Activated naive CD4-positive, alpha-beta T cell treated with Interleukin-2 at 50 U/mL for 16 hours (primary cell): Measurements from ENCODE around the gene ZNF367.

Experiments
- DNase-seq: peaks from one replicate; pipeline ENCODE4 v3.0.0-alpha.2; 2020

ZNF367 gene

DNA sequence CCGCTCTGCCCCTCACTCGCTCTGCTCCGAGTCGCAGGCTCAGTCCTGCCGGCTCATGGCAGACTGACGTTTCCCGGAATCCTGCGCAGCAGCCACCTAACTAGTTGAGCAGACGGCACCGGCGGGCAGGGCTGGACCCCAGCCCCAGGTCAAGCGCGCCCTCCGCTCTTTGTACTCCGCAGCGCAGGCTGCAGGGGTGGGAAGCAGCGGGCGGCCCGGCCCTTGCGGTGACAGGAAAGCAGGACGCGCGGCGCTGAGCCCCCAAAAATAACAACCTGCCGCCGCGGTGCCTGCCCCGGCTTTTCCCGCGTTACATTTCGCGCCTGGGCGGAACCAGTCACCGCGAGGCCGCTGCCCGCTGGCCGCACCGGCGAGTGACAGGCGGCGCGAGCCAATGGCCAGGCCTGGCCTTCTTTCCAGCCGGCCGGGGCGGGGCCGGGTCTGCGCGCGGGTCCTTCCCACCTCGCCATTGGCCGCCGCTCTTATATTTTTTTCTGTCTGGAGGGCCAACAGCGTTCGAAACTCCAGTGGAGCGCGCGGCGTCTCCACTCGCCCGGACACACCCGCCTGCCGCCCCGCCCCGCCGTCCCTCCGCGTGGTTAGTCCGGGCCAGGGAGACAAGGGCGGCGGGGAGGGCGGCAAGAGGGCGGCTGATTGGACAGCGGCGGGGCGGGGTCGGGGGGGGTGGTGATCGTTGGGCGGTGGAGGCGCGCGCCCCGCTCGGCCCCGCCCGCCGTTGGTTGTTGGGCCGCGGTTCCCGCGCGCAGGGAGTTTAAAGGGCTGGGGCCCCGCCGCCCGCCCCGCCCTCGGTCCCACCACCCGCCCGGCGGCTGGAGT is at the start of gene ZNF367:
Gene ZNF367 (minus strand): TSS at position 288 of the 837 bp plus-strand sequence. CDS start 338 bp downstream, outside the sequence.
- peak; percentile 91 for DNase-seq

DNA sequence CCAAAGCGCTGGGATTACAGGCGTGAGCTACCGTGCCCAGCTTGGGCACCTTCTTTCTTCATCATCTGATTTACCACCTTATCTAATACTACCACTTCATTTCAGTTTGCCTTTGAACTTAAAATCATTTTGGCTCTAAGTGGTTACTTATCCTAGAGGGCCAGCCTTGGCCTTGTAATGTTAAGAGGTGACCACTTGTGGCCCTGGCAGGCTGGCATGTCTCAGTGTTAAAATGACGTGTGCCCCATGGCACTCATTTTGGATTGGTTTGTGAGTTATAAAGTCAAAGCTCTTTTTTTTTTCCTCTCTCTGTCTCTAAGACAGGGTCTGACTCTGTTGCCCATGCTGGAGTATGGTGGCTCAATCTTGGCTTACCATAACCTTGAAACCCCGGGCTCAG is 49.6 kb upstream of the ZNF367 start:
- no peak for DNase-seq

DNA sequence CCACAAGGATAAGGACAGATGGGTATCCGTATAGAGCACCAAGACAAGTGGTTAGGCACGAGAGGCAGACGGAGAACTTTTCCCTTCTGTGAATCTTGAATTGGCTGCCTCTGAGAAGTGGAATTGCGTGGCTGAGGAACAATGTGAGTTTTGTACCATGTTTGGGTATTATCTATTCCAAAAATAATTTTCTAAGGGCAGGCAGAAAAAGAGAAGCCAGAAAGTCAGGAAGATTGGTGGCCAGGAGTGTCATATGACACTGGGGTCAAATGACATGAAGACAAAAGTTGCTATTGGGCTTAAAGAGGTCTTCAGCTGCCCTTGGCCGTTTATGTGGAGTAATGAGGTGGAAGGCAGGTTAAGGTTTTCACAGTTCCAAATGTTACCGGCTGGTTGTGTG is 46.3 kb upstream of the ZNF367 start:
- no peak for DNase-seq

DNA sequence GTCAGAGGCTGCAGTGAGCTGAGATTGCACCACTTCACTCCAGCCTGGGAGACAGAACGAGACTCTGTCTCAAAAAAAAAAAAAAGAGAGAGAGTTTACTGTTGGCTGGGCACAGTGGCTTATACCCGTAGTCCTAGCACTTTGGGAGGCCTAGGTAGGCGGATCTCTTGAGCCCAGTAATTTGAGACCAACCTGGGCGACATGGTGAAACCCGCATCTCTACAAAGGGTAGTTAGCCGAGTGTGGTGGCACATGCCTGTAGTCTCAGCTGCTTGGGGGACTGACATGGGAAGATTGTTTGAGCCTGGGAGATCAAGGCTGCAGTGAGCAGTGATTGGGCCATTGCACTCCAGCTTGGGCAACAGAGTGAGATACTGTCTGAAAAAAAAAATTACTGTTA is 44.4 kb upstream of the ZNF367 start:
- DNase-seq, result no peak

DNA sequence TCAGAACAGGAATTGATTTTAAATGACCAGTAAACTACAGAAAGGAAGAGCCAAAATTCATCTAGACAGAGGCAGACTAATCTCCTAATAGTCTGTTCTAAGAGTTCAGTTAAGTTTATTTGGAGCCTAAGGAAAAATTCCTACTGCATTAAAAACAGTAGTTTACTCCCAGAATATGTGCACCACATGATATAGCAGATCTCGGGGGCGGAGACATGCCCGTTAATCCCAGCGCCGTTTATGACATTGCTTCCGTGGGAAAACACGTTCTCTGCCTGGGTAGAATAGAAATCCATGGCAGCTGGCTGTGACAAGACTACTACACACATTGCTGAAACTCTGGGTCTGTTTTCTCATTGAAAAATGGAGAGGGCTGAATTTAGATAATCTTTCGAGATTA is 43.2 kb upstream of the ZNF367 start:
- no peak for DNase-seq

DNA sequence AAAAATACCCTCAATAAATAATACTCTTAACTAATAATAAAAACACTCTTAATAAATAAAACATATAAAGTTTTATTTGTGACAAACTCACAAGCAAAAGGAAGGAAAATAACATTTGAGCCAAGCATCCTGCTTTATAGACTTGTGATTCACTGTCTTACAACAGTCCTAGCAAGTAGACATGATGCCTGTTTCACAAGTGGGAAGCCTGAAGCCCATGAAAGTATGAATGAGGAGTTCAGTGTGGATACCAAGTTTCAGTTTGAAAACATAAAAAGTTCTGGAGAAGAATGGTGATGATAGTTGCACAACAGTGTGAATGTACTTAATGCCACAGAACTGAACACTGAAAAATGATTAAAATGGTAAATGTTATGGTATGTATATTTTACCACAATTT is 42.7 kb upstream of the ZNF367 start:
- no peak for DNase-seq

DNA sequence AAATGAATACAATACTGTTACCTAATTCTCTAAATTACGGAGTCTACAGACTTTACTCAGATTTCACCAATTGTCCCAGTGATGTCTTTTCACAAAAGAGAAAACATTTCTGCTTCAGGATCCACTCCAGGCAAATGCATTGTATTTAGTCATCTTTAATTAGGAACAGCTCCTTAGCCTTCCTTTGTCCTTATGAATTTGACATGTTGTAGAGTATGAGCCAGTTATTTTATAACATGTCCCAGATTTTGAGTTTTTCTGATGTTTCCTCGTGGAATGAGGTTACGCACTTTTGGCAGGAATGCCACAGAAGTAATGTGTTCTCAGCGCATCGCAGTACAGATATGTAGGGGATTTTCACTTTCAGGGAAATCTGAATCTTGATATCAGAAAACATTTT is 42.3 kb upstream of the ZNF367 start:
- no peak for DNase-seq

DNA sequence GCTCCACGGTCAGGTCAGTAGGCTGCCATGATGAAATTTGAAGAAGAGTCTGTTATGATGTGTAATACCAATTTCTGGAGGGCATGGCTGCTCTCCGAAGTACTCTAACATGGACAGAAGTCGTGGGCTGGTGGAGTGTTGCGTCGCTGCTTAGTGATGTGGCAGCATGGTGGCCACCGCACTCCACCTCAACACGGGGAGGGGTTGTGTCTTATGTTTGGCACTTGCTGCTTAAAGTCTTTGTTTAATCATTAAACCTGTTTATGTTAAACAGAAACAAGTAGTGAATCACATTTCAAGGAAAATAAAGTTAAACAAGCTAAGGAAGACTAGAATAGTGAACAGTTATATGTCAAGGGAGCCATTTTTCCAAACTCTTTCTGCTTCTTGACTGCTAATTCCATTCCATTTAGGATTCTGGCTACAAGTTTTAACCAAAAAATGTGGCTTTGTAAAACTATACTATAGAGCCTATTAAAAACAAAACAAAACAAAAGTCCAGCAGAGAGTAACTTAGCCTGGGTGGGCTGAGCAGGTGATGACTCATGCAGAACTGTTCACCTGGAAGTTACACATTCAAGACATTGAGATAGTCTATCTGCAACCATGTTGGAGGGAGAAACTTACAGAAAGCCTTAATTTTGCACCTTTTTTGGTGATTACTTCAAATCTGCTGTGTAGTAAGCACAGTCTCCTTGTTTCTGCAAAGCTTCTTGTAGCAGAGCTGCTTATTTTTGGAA is 41.3 kb upstream of the ZNF367 start:
- no peak for DNase-seq

DNA sequence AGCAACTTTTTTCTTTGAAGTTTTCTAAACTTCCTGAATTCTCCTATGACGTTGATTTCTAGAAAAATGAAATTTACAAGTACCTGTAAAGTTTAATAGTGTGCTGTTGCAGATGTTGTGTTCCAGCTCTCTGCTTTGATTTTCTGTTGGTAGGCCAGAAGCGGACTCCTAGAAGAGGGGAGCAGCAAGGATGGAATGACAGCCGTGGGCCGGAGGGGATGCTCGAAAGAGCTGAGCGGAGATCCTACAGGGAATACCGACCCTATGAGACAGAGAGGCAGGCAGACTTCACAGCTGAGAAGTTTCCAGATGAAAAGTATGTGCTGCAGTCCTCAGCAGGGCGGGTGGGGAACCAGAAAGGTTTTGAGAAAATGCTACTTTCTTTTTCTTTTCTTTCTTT is 40.1 kb upstream of the ZNF367 start:
- no peak for DNase-seq

DNA sequence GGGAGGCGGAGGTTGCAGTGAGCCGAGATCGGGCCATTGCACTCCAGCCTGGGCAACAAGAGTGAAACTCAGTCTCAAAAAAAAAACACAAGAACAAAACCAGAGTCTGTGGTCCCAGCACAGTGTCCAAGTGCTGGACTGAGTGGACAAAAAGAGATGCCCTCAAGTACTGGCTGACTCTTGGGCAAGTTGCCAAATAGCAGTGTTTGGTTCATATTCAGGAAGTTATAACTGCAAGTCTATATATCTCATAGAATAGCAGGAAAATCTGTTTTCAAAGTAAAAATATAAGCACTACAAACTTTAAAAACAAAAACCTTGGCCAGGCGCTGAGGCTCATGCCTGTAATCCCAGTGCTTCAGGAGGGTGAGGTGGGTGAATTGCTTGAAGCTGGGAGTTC is 39.1 kb upstream of the ZNF367 start:
- no peak for DNase-seq

DNA sequence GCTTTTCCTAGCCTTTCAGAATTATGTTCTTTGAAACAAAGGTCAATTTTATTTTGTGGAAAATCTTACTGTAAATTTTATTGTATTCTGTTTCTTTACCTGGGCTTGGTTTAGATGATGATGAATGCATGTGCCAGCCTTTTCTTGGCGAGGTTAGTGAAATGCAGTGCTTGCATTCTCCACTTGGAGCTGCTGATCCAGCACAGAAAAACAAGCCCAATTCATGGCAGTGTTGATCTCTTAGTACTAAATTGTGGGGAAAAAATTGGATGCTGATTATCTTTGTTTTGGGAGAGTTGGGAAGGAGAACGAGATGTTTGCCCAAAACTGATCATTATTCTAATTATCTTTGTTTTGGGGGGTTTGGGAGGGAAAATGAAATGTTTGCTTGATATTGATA is 35.5 kb upstream of the ZNF367 start:
- no peak for DNase-seq

DNA sequence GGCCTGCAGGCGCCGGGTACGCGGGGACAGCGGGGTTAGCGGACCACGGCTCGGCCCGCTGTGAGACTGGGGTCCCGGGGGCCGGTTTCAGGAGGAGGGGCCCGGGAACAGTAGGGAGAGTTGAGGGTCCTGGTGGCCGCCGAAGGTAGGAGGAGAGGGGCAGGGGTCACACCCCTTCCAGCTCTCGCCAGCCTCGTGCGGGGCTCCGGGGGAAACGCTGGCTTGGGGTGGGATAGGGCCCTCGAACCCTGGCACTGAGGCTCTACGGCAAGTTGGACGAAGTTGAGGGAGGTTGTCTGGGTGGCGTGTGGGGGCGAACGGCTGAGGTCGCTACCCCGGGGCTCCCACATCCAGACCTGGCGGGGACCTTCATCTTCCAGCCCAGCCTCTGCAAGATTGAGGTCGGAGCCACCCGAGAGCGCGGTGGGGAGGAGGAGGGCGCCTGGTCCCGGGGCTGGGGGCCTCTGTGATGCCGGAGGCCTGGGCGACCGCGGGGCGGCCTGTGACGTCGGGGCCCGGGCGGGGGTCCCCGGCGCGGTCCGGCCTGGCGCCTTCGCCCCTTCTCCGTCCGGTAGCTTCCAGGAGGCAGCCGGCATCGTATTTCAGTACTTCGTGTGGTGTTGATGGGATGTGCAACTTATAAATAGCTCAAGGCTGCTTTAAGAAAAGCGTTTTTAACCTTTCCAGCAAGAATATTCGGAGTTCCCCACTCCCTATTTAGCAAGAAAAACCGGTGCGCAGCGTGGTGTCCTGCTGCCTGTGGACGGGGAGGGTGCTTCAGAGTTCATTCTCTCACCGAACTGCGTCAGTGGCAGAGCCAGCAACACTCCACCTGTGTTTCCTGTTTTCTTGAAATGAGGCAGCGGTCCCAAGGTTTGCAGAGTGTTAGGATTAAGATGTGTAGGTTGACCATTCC is 32.7 kb upstream of the ZNF367 start:
- peak; percentile 39 for DNase-seq

DNA sequence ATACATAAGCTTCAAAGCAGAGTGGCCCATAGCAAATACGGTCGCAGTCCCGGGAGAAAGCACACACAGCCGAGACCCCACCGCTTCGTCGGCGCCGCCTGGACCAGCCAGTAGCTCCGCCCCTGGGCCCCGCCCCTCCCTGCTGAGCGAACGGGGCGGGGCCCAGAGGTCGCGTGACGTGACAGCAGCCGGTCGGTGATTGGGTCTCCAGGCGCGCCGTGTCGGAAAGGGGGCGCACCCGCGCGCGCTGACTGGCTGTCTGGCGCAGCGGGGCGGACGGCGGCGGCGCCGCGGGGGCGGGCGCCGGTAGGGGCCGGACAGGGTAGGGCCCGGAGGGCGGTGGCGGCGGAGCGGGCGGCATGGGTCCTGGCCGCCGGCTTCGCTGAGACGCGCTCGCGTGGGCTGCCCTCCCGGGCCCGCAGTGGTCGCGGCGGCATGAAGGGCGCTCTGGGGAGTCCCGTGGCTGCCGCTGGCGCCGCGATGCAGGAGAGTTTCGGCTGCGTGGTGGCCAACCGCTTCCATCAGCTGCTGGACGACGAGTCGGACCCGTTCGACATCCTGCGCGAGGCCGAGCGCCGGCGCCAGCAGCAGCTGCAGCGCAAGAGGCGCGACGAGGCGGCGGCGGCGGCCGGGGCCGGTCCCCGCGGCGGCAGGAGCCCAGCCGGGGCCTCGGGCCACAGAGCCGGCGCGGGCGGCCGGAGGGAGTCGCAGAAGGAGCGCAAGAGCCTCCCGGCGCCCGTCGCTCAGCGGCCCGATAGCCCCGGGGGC is 31.9 kb upstream of the ZNF367 start, which contains the start of gene HABP4:
Gene HABP4 (plus strand): TSS at position 325 of the 768 bp plus-strand sequence. CDS start 111 bp downstream, at position 436.
- peak; percentile 96 for DNase-seq

DNA sequence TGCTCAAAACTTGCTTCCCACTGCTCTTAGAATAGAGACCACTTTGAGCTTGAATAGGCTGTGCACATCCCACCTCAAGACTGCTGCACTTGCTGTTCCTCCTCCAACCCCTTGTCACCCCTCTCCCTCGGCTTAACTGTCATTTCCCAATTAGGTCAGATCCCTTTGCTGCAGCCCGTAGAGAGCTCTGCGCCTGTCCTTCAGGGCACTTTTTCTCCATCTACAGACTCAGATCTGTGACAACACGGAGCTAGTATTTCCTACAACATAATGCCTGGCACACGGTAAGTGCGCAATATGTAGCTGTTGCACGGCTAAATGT is 31.3 kb upstream of the ZNF367 start:
- DNase-seq, result no peak

DNA sequence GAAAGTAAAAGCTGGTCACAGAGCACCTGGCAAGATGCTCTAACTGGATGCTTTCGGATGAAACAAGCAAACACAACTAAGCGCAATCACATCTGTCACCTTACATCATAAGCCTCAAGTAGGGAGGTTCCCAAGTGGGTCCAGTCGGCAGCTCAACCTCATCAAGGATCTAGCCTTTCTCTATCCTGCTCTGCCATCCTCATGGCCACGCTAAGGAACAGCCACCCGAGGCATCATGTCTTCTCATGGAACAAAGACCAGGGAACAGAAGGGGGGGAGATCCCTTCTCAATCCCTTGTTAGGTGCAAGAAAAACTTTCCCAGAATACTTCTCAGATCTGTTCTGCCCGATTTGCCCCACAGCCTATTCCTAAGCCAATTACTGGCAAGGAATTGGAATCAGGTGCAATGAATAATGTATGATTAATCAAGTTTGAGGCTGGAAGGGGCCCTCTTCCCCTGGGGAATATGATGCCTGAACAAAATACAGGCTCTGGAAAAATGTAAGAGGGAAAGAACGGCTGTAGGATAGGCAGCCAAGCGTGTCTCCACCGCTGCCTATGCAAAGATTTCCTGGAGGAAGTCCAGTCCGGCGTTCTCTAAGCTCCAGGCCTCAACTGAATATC is 30.5 kb upstream of the ZNF367 start:
- DNase-seq, result no peak

DNA sequence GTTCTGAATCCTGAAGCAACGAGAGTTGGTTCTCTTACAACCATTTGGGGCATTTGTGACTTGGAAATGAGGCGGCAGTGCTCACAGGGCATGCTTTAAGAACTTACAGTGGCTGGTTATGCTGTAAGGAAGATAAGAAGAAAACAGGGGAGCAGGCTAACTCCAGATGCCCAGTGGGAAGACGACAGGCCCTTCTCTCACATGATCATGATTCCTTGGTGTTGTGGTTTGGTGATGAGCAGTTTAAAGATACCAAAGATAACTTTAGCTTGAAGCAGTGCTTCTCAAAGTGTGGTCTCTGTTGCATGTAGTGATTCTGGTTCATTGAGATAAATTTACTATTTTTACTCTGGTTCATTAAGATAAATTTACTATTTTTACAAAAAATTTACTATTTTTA is 29.2 kb upstream of the ZNF367 start:
- DNase-seq, result no peak

DNA sequence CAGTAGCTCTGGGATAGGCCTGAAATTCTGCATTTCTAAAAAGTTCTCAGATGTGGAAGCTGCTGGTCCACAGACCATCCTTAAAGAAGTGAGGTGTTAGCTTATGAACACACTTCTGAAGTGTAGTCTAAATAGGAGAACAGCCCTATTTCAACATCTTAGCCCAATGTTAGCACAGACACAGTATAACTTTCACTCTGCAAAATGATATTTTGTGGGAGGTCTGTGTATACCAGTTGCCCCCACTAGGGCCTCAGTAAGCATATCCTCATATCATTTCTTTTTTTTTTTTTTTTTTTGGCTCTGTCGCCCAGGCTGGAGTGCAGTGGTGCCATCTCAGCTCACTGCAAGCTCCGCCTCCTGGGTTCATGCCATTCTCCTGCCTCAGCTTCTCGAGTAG is 24.3 kb upstream of the ZNF367 start:
- DNase-seq, result no peak

DNA sequence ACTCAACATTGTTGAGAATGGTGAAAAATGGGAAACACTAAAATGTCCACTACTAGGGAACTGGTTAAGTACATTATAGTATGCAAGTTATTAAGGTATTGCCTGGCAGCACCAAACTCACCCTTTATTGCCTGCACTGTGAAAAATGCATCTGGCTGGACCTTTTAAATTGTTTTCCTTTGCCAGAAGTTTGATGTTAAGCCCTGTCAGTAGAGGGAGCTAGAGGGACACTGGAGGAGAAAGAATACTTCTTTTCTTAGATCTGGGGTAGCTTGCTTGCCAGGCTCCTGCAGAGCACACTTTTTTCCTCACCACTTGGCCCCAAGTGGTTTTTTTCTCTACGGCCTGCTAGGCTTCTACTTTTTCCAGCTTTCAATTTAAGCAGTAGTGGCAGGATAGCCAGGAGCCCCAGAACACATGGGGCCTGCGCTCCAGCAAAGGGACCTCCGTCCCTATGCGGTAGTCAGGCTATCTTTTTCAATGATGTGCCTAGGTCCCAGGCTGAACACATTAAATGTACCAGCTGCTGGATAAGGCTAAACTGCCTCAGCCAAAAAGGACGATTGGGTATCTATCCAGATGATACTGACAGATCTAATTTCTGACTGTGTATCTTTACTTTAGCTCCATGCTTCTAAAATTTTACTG is 23.8 kb upstream of the ZNF367 start:
- no peak for DNase-seq

DNA sequence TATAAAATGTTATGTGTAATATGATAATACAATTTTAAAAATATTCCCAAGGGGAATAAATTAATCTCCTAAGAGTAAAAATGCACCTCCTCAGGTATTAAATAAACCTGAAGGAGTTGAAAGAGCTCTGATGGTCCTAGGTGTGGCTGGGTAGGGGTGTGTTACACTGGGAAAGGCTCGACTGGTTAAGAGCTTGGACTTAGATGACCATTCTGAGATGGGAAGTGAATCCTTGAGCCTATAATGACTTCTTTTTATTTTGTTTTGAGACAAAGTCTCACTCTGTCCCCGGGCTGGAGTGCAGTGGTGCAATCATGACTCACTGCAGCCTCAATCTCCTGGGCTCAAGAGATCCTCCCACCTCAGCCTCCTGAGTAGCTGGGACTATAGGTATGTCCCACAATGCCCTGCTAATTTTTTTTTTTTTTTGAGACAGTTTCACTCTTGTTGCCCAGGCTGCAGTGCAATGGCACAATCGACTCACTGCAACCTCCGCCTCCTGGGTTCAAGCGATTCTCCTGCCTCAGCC is 22.6 kb upstream of the ZNF367 start:
- no peak for DNase-seq

DNA sequence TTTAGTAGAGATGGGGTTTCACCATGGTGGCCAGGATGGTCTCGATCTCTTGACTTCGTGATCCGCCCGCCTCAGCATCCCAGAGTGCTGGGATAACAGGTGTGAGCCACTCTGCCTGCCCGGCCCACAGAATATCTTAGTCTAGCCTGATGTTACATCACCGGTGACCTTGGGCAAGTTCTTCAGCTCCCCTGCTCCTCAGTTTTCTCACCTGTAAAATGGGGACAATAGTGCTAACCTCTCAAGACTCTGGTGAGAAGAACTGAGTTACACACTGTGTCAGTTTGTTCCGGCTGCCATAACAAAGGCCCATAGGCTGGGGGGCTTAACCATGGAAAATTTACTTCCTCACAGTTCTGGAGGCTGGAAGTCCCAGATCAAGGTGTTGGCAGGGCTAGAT is 19.3 kb upstream of the ZNF367 start:
- DNase-seq, result no peak

DNA sequence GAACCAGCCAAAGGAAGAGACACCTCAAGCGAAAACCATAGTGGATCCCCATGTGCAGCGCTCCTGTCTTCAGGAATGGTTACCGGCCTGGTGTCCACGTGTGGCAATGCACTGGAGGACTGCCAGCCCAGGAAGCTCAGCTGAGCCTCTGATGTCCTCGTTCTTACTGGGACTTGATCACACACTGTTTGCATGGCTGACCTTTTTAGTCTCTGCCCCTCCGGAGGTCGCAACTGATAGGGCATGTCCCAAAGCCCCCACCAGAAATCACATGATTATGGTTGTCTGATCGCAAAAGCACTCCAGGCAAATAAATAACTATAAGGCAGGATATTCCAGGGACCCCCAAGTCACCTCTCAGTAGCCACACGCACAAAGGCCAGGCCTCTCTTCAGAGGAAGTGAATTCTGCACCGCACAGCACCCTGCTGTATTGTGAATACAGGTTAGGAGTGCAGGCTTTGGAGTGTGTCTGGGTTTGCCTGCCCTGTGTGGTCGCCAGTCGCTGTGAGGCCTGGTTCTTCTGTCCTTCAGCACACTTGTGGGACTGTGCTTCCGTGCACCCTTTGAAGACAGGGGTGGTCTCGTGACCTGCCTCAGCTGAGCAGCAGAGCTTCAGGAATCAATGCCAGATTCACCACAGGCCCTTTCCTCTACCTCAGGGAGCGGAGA is 18.4 kb upstream of the ZNF367 start:
- DNase-seq, result no peak
